Large intestine (tissue), 3 donors: ENCODE data around the gene OLFM2. TPM values are rescaled to one million over a fixed set of nuclear protein-coding genes. Genes with fewer than 3 reads are reported as not detected.
"Not testable (repeated sequence)": the region's sequence is repeated elsewhere in the genome, so short reads cannot be mapped to it uniquely, and the experiment has no call there.

Source experiments
- DNase-seq, 2 donors: peaks; one replicate each; pipeline versions ENCODE4 v3.0.0 to v3.0.0-alpha.2; 2013
- H3K27ac ChIP-seq: one replicate; pipeline ENCODE4 v1.5.1; 2013; ENCODE audit warnings: low read length
- H3K27me3 ChIP-seq: 2 replicates; pipeline ENCODE4 v1.6.1; 2013; ENCODE audit warnings: low read length; ENCODE audit not compliant: control insufficient read depth, insufficient read depth
- H3K36me3 ChIP-seq: 2 replicates; pipeline ENCODE4 v1.6.1; 2013; ENCODE audit warnings: low read length; ENCODE audit not compliant: control insufficient read depth, insufficient read depth
- H3K4me1 ChIP-seq: one replicate; pipeline ENCODE4 v1.6.1; 2013; ENCODE audit warnings: low read length; ENCODE audit not compliant: control insufficient read depth, insufficient read depth
- H3K4me3 ChIP-seq: one replicate; pipeline ENCODE4 v1.5.1; 2013; ENCODE audit warnings: low read length
- H3K9me3 ChIP-seq: one replicate; pipeline ENCODE4 v1.6.1; 2013; ENCODE audit warnings: mild to moderate bottlenecking, low read depth, low read length, moderate library complexity; ENCODE audit not compliant: control insufficient read depth
- WGBS: methylation state at CpG from one replicate; pipeline ENCODE4 v1.1.5; 2013; ENCODE audit warnings: low lambda C conversion rate; ENCODE audit not compliant: insufficient coverage; 5-methylcytosine and 5-hydroxymethylcytosine counted together
- polyA plus RNA-seq: library from polyadenylated mRNA; unstranded; fragments of 120-200 nt; gene quantifications from one replicate; pipeline ENCODE4 v1.2.1, GENCODE V29; 2013

The OLFM2 gene
- polyA plus RNA-seq, 1 donor, result 15.9 TPM

- no CpG with 5 or more reads among the region's 1 CpG for WGBS
- H3K27ac ChIP-seq, result no peak overlapping the region
- H3K9me3 ChIP-seq, result no peaks in the 10 kb centered on the region
- H3K27me3 ChIP-seq, result peaks cover 27% of the 10 kb centered on the region
- no peak overlapping the region for H3K4me3 ChIP-seq
- no peak for DNase-seq
- no peaks in the 10 kb centered on the region for H3K4me1 ChIP-seq
- no peaks in the 10 kb centered on the region for H3K36me3 ChIP-seq
Observed at GRCh38 chr19:9931629-9932028, 4.7 kb downstream of the OLFM2 start.

- Histone ChIP-seq H3K9me3 (no peaks in the 10 kb centered on the region), H3K27me3 (no peaks in the 10 kb centered on the region), H3K4me1 (no peaks in the 10 kb centered on the region), H3K36me3 (no peaks in the 10 kb centered on the region), H3K4me3 (no peak overlapping the region), H3K27ac (no peak overlapping the region)
- DNase-seq, result no peak
- WGBS, result 100% methylated on average over 1 of the region's 4 CpGs
Observed at GRCh38 chr19:9923440-9923839, 12.9 kb downstream of the OLFM2 start.

GRCh38 chr19:9922782-9923379, 13.4 kb downstream of the OLFM2 start:
- WGBS, result 92% methylated on average over 2 of the region's 5 CpGs
- H3K4me3 ChIP-seq, DNase-seq, H3K9me3 ChIP-seq, H3K4me1 ChIP-seq, H3K27ac ChIP-seq, H3K36me3 ChIP-seq, H3K27me3 ChIP-seq: not testable (repeated sequence)

- Histone ChIP-seq H3K9me3 (no peaks in the 10 kb centered on the region), H3K36me3 (no peaks in the 10 kb centered on the region), H3K4me3 (no peak overlapping the region), H3K27me3 (peaks cover 29% of the 10 kb centered on the region), H3K4me1 (peaks cover 3% of the 10 kb centered on the region), H3K27ac (no peak overlapping the region)
- WGBS, result no CpG with 5 or more reads among the region's 3 CpGs
- DNase-seq, result no peak
Observed at GRCh38 chr19:9917321-9917720, 19.0 kb downstream of the OLFM2 start.

GRCh38 chr19:9916719-9917118, 19.6 kb downstream of the OLFM2 start:
- H3K27me3 ChIP-seq, result peaks cover 35% of the 10 kb centered on the region

GRCh38 chr19:9914315-9915207, 21.8 kb downstream of the OLFM2 start:
- no peaks in the 10 kb centered on the region for H3K36me3 ChIP-seq

More at GRCh38 chr19:9916719-9917118, 19.6 kb downstream of the OLFM2 start:
- Histone ChIP-seq H3K4me1 (peaks cover 3% of the 10 kb centered on the region), H3K36me3 (no peaks in the 10 kb centered on the region), H3K9me3 (no peaks in the 10 kb centered on the region), H3K27ac (no peak overlapping the region), H3K4me3 (no peak overlapping the region)
- DNase-seq, result no peak
- WGBS, result 67% methylated on average over 3 of the region's 6 CpGs

GRCh38 chr19:9914001-9914314, 22.4 kb downstream of the OLFM2 start:
- Histone ChIP-seq H3K4me1 (peaks cover 3% of the 10 kb centered on the region), H3K36me3 (no peaks in the 10 kb centered on the region), H3K27me3 (peaks cover 43% of the 10 kb centered on the region), H3K9me3 (no peaks in the 10 kb centered on the region), H3K4me3 (peak overlapping the region; percentile 21), H3K27ac (no peak overlapping the region)
- no peak for DNase-seq
- WGBS, result no CpG with 5 or more reads among the region's 27 CpGs

More at GRCh38 chr19:9914315-9915207, 21.8 kb downstream of the OLFM2 start:
- Histone ChIP-seq H3K9me3 (no peaks in the 10 kb centered on the region), H3K27ac (no peak overlapping the region), H3K4me3 (peak overlapping the region; percentile 21), H3K4me1 (peaks cover 3% of the 10 kb centered on the region), H3K27me3 (peaks cover 43% of the 10 kb centered on the region)
- DNase-seq, result peak; percentile 42 to 61
- WGBS, result 40% methylated on average over 1 of the region's 65 CpGs

- Histone ChIP-seq H3K4me1 (peaks cover 3% of the 10 kb centered on the region), H3K9me3 (no peaks in the 10 kb centered on the region), H3K36me3 (no peaks in the 10 kb centered on the region), H3K27me3 (peaks cover 43% of the 10 kb centered on the region), H3K27ac (no peak overlapping the region), H3K4me3 (no peak overlapping the region)
- no peak for DNase-seq
- WGBS, result no CpG with 5 or more reads among the region's 95 CpGs
Observed at GRCh38 chr19:9913237-9914000, 22.9 kb downstream of the OLFM2 start.

- peaks cover 43% of the 10 kb centered on the region for H3K27me3 ChIP-seq
- 77% methylated on average over 2 of the region's 24 CpGs for WGBS
- H3K4me3 ChIP-seq, result no peak overlapping the region
Observed at GRCh38 chr19:9912551-9913236, 23.6 kb downstream of the OLFM2 start.

More at GRCh38 chr19:9912551-9913236, 23.6 kb downstream of the OLFM2 start:
- DNase-seq, result no peak
- Histone ChIP-seq H3K4me1 (peaks cover 3% of the 10 kb centered on the region), H3K36me3 (no peaks in the 10 kb centered on the region), H3K27ac (no peak overlapping the region), H3K9me3 (no peaks in the 10 kb centered on the region)
